GM23248 (cell line): ENCODE measurements around the gene ALDH1A2. TPM values are rescaled to one million over a fixed set of nuclear protein-coding genes. Genes with fewer than 3 reads are reported as not detected.
"Not testable (repeated sequence)": the region's sequence is repeated elsewhere in the genome, so short reads cannot be mapped to it uniquely, and the experiment has no call there.

Experiments
- DNase-seq: peaks from one replicate; pipeline ENCODE4 v3.0.0-alpha.2; 2015
- H2AFZ ChIP-seq: fragments of 200-600 bp; sonication (generic); 2 replicates; pipeline ENCODE4 v1.6.1; 2016; ENCODE audit warnings: antibody characterized with exemption
- H3F3A ChIP-seq: fragments of 200-600 bp; sonication (generic); 2 replicates; pipeline ENCODE4 v1.6.1; 2016; ENCODE audit warnings: mild to moderate bottlenecking, antibody characterized with exemption, mixed run types; ENCODE audit not compliant: insufficient read depth
- H3K27ac ChIP-seq: fragments of 200-600 bp; sonication (generic); 2 replicates; pipeline ENCODE4 v1.5.1; 2016; ENCODE audit warnings: mild to moderate bottlenecking
- H3K27me3 ChIP-seq: fragments of 200-600 bp; sonication (generic); replicated peaks from 2 replicates; pipeline ENCODE4 v1.6.1; 2016; ENCODE audit warnings: mild to moderate bottlenecking; ENCODE audit not compliant: insufficient read depth
- H3K36me3 ChIP-seq: fragments of 200-600 bp; sonication (generic); 2 replicates; pipeline ENCODE4 v1.6.1; 2016; ENCODE audit warnings: low read depth, mild to moderate bottlenecking
- H3K4me1 ChIP-seq: fragments of 200-600 bp; sonication (generic); 2 replicates; pipeline ENCODE4 v1.6.1; 2016; ENCODE audit warnings: mild to moderate bottlenecking; ENCODE audit not compliant: insufficient read depth
- H3K4me2 ChIP-seq: fragments of 200-600 bp; sonication (generic); one replicate; pipeline ENCODE4 v1.6.1; 2016; ENCODE audit warnings: mild to moderate bottlenecking; ENCODE audit not compliant: unreplicated experiment
- H3K4me3 ChIP-seq: fragments of 200-600 bp; sonication (generic); 2 replicates; pipeline ENCODE4 v1.5.1; 2016; ENCODE audit warnings: mild to moderate bottlenecking
- H3K79me2 ChIP-seq: fragments of 200-600 bp; sonication (generic); 2 replicates; pipeline ENCODE4 v1.6.1; 2016; ENCODE audit warnings: mild to moderate bottlenecking; ENCODE audit not compliant: insufficient read depth
- H3K9ac ChIP-seq: fragments of 200-600 bp; sonication (generic); 2 replicates; pipeline ENCODE4 v1.6.1; 2016; ENCODE audit warnings: mild to moderate bottlenecking
- H3K9me2 ChIP-seq: fragments of 200-600 bp; sonication (generic); 2 replicates; pipeline ENCODE4 v1.6.1; 2016; ENCODE audit warnings: mixed run types, mild to moderate bottlenecking, moderate library complexity; ENCODE audit not compliant: insufficient read depth
- H3K9me3 ChIP-seq: fragments of 200-600 bp; sonication (generic); one replicate; pipeline ENCODE4 v1.6.1; 2017; ENCODE audit warnings: low read depth
- H4K20me1 ChIP-seq: fragments of 200-600 bp; sonication (generic); 2 replicates; pipeline ENCODE4 v1.6.0; 2016; ENCODE audit not compliant: insufficient read depth
- EZH2 ChIP-seq: fragments of 200-600 bp; sonication (generic); IDR thresholded peaks from 2 replicates; pipeline ENCODE4 v1.6.1; 2018; ENCODE audit warnings: antibody characterized with exemption, mild to moderate bottlenecking; ENCODE audit not compliant: insufficient read depth, poor library complexity, severe bottlenecking
- EZH2phosphoT487 ChIP-seq: fragments of 200-600 bp; sonication (generic); IDR thresholded peaks from 2 replicates; pipeline ENCODE4 v1.6.1; 2018; ENCODE audit warnings: antibody characterized with exemption, moderate library complexity, mild to moderate bottlenecking, low read depth; ENCODE audit not compliant: insufficient read depth
- WGBS, 2 experiments: methylation state at CpG; one replicate each; pipeline ENCODE4 v1.1.6; 2015 to 2017; ENCODE audit warnings: low lambda C conversion rate in 2 of 2, low coverage in 1 of 2; ENCODE audit errors: missing lambda C conversion rate in 2 of 2; 5-methylcytosine and 5-hydroxymethylcytosine counted together
- in situ Hi-C: fragments of 300-500 bp; cut with MboI; formaldehyde crosslinking; loops from 2 replicates; pipeline ENCODE4 v1.15.0; 2020
- polyA plus RNA-seq: library from polyadenylated mRNA; unstranded; fragments of >200 nt; fragmentation: Nextera tagmentation; extraction: Ambion mirVana; gene quantifications from 2 replicates; pipeline ENCODE4 v1.2.1, GENCODE V29; 2016
- total RNA-seq: library from RNA; depleted of rRNA; stranded (reverse); fragments of >200 nt; shearing (Covaris generic); gene quantifications from 2 replicates; pipeline ENCODE4 v1.2.3, GENCODE V29; 2014

ALDH1A2 gene
- total and polyA plus RNA-seq, 2 experiments from 2014 or later = 0.11 to 0.68 TPM

- Histone ChIP-seq H3K4me1 (no peaks in the 10 kb centered on the region), H3K4me2 (no peak overlapping the region), H2AFZ (no peak overlapping the region), H4K20me1 (no peaks in the 10 kb centered on the region), H3F3A (no peaks in the 10 kb centered on the region), H3K9me2 (no peaks in the 10 kb centered on the region), H3K9me3 (no peaks in the 10 kb centered on the region), H3K27ac (no peak overlapping the region), H3K36me3 (no peaks in the 10 kb centered on the region), H3K9ac (no peak overlapping the region), H3K27me3 (peaks cover 35% of the 10 kb centered on the region; the same call in 1 of the 2 replicates), H3K79me2 (no peaks in the 10 kb centered on the region), H3K4me3 (no peak overlapping the region)
- no peak for DNase-seq
- WGBS, 2 experiments = 45 to 60% methylated on average over 3 of the region's 3 CpGs
- in situ Hi-C loops = no loop called here
- no peak for TF ChIP-seq EZH2phosphoT487
- TF ChIP-seq EZH2 = no peak
Measured at GRCh38 chr15:58048261-58048660, 17.2 kb downstream of the ALDH1A2 start.

DNA sequence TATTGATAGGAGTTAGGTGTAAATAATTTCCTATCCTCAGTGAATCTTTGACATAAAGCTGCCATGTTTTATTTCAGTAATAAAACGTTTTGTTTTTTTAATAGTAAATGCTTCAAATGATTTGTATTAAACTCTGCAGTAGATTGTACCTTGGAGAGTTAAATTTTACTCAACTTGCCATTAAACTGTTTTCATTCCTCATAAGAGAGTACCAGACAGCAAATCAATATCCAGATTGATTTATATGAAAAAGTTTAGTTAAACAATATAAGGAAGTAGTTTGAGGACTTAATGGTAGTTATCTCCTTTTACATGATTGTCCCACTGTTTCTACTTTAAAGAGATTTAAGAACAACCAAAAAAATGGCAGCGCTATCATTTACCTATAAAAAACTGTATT, 18.4 kb downstream of the ALDH1A2 start:
- DNase-seq = no peak
- no peak overlapping the region for H3K4me2 ChIP-seq
- no peaks in the 10 kb centered on the region for H3K4me1 ChIP-seq
- no peaks in the 10 kb centered on the region for H3K79me2 ChIP-seq
- H3K9me2 ChIP-seq = no peaks in the 10 kb centered on the region
- H3K36me3 ChIP-seq = no peaks in the 10 kb centered on the region
- no peak overlapping the region for H3K9ac ChIP-seq
- H3K9me3 ChIP-seq = no peaks in the 10 kb centered on the region
- H4K20me1 ChIP-seq = no peaks in the 10 kb centered on the region
- in situ Hi-C loops = no loop called here
- no peak overlapping the region for H3K27ac ChIP-seq
- no peak for TF ChIP-seq EZH2
- no peak for TF ChIP-seq EZH2phosphoT487
- H3K27me3 ChIP-seq = peaks cover 35% of the 10 kb centered on the region
- no peaks in the 10 kb centered on the region for H3F3A ChIP-seq
- WGBS, 2 experiments = 47 to 50% methylated on average over 2 of the region's 2 CpGs
- no peak overlapping the region for H2AFZ ChIP-seq
- H3K4me3 ChIP-seq = no peak overlapping the region

DNA sequence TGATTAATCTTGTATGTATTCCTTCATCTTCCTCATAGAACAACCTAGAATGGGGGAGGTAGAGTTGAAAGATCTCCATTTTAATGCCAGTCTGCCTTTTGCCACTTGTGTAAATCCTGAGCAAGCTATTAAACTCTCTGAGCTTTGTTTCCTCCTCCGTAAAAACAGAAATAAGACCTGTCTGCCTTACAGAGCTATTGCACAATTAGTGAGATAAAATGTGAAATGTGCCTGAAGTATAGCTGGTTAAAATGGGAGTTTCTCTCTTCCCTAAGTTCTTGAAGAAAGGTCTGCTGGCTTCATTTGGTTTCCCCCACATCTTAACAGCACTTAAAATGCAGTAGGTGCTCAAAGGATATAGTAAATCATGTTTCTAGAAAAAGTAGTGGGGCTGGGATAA, 19.0 kb downstream of the ALDH1A2 start:
- peaks cover 35% of the 10 kb centered on the region for H3K27me3 ChIP-seq
- DNase-seq = no peak
- no peaks in the 10 kb centered on the region for H3K9me3 ChIP-seq
- H3K36me3 ChIP-seq = no peaks in the 10 kb centered on the region
- H3K9ac ChIP-seq = no peak overlapping the region
- no peak overlapping the region for H3K4me2 ChIP-seq
- no peak for TF ChIP-seq EZH2
- no peak for TF ChIP-seq EZH2phosphoT487
- H3K27ac ChIP-seq = no peak overlapping the region
- H4K20me1 ChIP-seq = no peaks in the 10 kb centered on the region
- no peak overlapping the region for H3K4me3 ChIP-seq
- no peaks in the 10 kb centered on the region for H3K9me2 ChIP-seq
- no peaks in the 10 kb centered on the region for H3F3A ChIP-seq
- no peak overlapping the region for H2AFZ ChIP-seq
- no peaks in the 10 kb centered on the region for H3K79me2 ChIP-seq
- 83 to 92% methylated on average over 1 of the region's 1 CpG for WGBS, 2 experiments
- in situ Hi-C loops = no loop called here
- H3K4me1 ChIP-seq = no peaks in the 10 kb centered on the region

GRCh38 chr15:58045376-58045775, 20.1 kb downstream of the ALDH1A2 start:
- H3F3A ChIP-seq, H3K9me3 ChIP-seq, in situ Hi-C loops, H3K9me2 ChIP-seq, H4K20me1 ChIP-seq, H3K9ac ChIP-seq, DNase-seq, H3K27ac ChIP-seq, H3K79me2 ChIP-seq, H3K4me1 ChIP-seq, H3K4me3 ChIP-seq, H3K36me3 ChIP-seq, H2AFZ ChIP-seq, H3K4me2 ChIP-seq: not testable (repeated sequence)
- H3K27me3 ChIP-seq = peaks cover 35% of the 10 kb centered on the region
- WGBS, 2 experiments = 77 to 81% methylated on average over 7 of the region's 7 CpGs

GRCh38 chr15:58044551-58044950, 21.0 kb downstream of the ALDH1A2 start:
- H2AFZ ChIP-seq = no peak overlapping the region
- H3K9me2 ChIP-seq = no peaks in the 10 kb centered on the region
- H3K4me2 ChIP-seq = no peak overlapping the region
- no peak overlapping the region for H3K27ac ChIP-seq
- no peak overlapping the region for H3K4me3 ChIP-seq
- no peaks in the 10 kb centered on the region for H3K79me2 ChIP-seq
- H3F3A ChIP-seq = no peaks in the 10 kb centered on the region
- 63 to 68% methylated on average over 2 of the region's 2 CpGs for WGBS, 2 experiments
- no peaks in the 10 kb centered on the region for H3K36me3 ChIP-seq
- no peaks in the 10 kb centered on the region for H3K4me1 ChIP-seq
- TF ChIP-seq EZH2phosphoT487 = no peak
- no peak for TF ChIP-seq EZH2
- H3K27me3 ChIP-seq = peaks cover 32% of the 10 kb centered on the region
- H4K20me1 ChIP-seq = no peaks in the 10 kb centered on the region
- in situ Hi-C loops = no loop called here
- no peaks in the 10 kb centered on the region for H3K9me3 ChIP-seq
- no peak for DNase-seq
- no peak overlapping the region for H3K9ac ChIP-seq
